GM12864 (cell line): ENCODE results near the gene TC2N.

Experiments used
- DNase-seq: peaks from one replicate; pipeline ENCODE4 v3.0.0-alpha.2; 2011; ENCODE audit warnings: low read depth
- H3K4me3 ChIP-seq: 2 replicates; pipeline ENCODE4 v1.5.1; 2011; ENCODE audit warnings: mild to moderate bottlenecking, low read depth, low read length, control low read depth
- TF ChIP-seq, protein P1 (sequence below): IDR thresholded peaks from 2 replicates; pipeline ENCODE4 v1.5.1; 2011; ENCODE audit warnings: low read depth, mild to moderate bottlenecking, moderate library complexity, low read length, control low read depth, inconsistent platforms; ENCODE audit errors: missing control alignments

The TC2N gene

DNA sequence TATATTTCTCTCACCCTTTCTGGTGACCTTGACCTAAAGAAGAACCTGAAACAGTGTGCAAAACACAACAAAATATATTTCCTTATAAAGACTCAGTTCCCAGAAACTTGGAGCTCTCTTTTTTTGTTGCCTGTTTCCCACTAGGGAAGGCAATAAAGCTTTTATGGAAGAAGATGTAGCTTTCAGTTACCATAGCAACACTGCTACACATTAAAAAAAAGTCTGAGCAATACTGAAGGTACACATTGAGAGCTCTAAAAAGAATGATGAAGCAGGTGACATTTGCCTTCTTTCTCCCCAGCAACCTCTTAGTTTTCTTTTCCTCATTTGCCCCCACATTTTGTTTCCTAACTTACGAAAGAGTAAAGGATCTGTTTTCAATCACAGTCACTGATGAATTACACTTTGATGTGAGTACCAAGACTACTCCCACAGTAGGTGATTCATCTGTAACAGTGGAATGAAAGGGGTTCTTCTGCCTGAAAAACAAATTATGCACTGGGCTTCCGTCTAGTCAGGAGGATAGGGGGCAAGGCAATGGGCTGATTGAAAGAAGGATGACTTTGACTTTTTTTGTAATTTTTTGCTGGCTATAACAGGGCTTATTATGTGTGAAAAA lies 134.4 kb downstream of the TC2N start:
- DNase-seq, result no peak
- TF ChIP-seq, protein P1, sequence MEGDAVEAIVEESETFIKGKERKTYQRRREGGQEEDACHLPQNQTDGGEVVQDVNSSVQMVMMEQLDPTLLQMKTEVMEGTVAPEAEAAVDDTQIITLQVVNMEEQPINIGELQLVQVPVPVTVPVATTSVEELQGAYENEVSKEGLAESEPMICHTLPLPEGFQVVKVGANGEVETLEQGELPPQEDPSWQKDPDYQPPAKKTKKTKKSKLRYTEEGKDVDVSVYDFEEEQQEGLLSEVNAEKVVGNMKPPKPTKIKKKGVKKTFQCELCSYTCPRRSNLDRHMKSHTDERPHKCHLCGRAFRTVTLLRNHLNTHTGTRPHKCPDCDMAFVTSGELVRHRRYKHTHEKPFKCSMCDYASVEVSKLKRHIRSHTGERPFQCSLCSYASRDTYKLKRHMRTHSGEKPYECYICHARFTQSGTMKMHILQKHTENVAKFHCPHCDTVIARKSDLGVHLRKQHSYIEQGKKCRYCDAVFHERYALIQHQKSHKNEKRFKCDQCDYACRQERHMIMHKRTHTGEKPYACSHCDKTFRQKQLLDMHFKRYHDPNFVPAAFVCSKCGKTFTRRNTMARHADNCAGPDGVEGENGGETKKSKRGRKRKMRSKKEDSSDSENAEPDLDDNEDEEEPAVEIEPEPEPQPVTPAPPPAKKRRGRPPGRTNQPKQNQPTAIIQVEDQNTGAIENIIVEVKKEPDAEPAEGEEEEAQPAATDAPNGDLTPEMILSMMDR, result no peak
- no peak overlapping the region for H3K4me3 ChIP-seq

DNA sequence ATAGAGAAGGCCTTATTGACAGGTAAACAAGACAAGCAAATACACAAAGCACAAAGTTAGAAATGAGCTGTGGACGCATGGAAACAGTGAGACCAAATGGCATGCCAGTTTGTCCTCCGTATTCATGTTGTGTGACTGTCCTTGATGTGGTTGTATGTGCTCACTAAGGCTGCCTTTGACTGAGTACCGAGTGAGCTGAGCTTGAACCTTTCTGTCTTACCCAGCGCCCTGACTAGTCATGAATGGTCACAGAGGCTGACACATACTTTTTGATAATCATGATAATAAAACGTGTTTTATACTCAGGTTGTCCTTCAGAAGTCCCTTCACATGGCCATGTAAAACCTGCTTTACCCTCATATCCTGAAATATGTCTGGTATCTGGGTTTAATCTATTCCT lies 134.9 kb downstream of the TC2N start:
- TF ChIP-seq, protein P1, result no peak
- no peak overlapping the region for H3K4me3 ChIP-seq
- DNase-seq, result no peak

DNA sequence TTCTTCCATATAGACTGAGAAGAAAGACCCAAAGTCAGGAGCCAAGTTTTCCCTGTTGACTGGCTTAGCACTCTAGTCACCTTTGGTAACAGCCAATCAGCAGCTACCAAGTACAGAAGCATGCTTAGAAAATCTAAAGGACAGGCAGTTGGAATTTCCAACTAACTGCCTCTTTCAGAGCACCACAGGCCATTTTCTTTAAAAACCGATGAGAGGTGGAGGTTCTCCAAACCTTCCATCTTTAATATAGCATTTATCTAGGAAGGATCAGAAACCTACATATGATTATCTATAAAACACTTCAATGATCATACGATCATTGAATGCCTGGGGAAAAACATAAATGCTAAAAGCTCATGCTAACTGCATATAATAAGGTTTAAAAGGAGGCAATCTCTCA lies 135.3 kb downstream of the TC2N start, which contains the start of gene CATSPERB:
Gene CATSPERB (minus strand): TSS at position 101 of the 400 bp plus-strand sequence. CDS start 2,607 bp downstream, outside the sequence.
- TF ChIP-seq, protein P1, result no peak
- no peak for DNase-seq

DNA sequence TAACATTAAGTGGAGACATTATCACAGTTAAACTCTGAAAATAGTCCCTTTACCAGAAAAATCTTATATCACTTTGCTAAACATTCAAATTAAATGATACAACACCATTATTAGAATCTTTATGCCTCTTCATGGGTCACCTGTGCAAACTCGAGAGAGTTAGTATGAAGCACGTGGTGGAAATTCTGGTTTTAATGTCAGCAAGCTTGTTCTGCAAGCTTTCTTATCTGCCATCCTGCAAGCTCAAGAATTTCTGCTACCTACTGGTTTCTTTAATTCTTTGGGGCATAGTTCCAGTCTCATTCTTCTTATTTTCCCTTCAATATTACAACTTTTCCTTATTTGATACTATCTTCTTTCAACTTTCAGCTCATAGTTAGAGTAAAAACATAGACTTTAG lies 136.3 kb downstream of the TC2N start:
- DNase-seq, result no peak
- TF ChIP-seq, protein P1, result no peak
- no peak overlapping the region for H3K4me3 ChIP-seq

More for the DNA sequence above, 135.3 kb downstream of the TC2N start, which contains the start of gene CATSPERB:
- H3K4me3 ChIP-seq, result no peak within 1 kb of the TSS

DNA sequence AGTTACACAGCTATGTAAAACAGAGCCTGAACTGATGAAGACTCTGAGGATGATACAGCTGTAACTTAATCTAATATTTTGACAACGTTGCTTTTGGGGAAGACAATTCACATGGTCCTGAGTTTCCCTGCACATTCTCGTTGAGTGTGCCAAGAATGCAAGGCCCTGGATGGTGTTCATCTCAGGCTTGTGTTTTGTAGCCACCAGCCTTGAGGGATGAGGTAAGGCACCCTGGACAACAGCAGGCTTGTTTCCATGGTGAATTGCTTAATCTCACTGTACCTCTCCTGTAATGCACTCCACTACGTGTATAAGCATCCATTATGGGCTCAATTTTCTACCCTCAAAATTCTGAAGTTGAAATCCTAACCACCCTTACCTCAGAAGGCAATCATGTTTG lies 137.6 kb downstream of the TC2N start:
- TF ChIP-seq, protein P1, result no peak
- no peak overlapping the region for H3K4me3 ChIP-seq
- DNase-seq, result no peak
